ENCODE results near the gene GPC3. TPM values are rescaled to one million over a fixed set of nuclear protein-coding genes. Genes with fewer than 3 reads are reported as not detected.

The GPC3 gene
- total RNA-seq, 1 experiment from 2014 or later, result 32.4 TPM

DNA sequence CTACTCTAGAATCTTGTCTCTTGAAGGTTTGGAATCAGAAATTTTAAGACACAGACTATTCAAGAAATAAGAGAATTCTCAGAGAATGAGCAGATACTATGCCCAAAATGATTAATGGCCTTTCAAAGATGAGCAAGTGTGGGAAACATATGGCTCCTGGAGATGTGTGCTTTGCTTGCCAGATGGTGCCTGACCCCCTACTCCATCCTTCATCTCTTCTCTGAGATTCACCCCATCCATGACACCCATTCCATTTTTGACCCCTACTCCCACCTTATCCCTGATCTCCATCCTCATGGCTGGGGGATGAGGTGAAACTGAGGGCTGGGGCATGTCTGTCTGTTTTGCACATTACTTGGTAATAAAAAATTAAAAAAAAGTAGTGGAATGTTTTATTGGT lies 75.5 kb downstream of the GPC3 start:
- Mint-ChIP-seq H3K9me3 (no peaks in the 10 kb centered on the region), H3K4me1 (peaks cover 29% of the 10 kb centered on the region), H3K4me3 (no peak overlapping the region), H3K27me3 (ENCODE audit: low read depth) (no peaks in the 10 kb centered on the region), H3K36me3 (no peaks in the 10 kb centered on the region), H3K27ac (no peak overlapping the region)
- POLR2A ChIA-PET, result no interaction called here
- CTCF ChIA-PET, result no interaction called here
- DNase-seq (ENCODE audit: low spot score), result no peak
- no peak for ATAC-seq
- no peak for TF ChIP-seq NR2C2 (CRISPR knock-in tag; IDR thresholded peaks at IDR 0.05)
- TF ChIP-seq ARID4B (CRISPR knock-in tag; IDR thresholded peaks at IDR 0.05; ENCODE audit: borderline replicate concordance), result no peak
- TF ChIP-seq MAX (CRISPR knock-in tag; IDR thresholded peaks at IDR 0.05), result no peak
- TF ChIP-seq E2F1 (CRISPR knock-in tag; IDR thresholded peaks at IDR 0.05), result no peak
- no peak for TF ChIP-seq GABPB1 (CRISPR knock-in tag; IDR thresholded peaks at IDR 0.05)
- no peak for TF ChIP-seq TCF7 (CRISPR knock-in tag; IDR thresholded peaks at IDR 0.05; ENCODE audit: low read depth)
- TF ChIP-seq CREM (CRISPR knock-in tag; IDR thresholded peaks at IDR 0.05), result no peak
- TF ChIP-seq ZNF232 (CRISPR knock-in tag; IDR thresholded peaks at IDR 0.05), result no peak
- TF ChIP-seq OVOL2 (CRISPR knock-in tag; IDR thresholded peaks at IDR 0.05; ENCODE audit: borderline replicate concordance), result no peak
- TF ChIP-seq SOX15 (CRISPR knock-in tag; IDR thresholded peaks at IDR 0.05), result no peak
- TF ChIP-seq SP1 (CRISPR knock-in tag; conservative IDR thresholded peaks at IDR 0.05), result no peak
- no peak for TF ChIP-seq ZNF396 (CRISPR knock-in tag; IDR thresholded peaks at IDR 0.05; ENCODE audit: borderline replicate concordance)
- no peak for TF ChIP-seq SMAD4 (CRISPR knock-in tag; IDR thresholded peaks at IDR 0.05)
- TF ChIP-seq, protein P1, sequence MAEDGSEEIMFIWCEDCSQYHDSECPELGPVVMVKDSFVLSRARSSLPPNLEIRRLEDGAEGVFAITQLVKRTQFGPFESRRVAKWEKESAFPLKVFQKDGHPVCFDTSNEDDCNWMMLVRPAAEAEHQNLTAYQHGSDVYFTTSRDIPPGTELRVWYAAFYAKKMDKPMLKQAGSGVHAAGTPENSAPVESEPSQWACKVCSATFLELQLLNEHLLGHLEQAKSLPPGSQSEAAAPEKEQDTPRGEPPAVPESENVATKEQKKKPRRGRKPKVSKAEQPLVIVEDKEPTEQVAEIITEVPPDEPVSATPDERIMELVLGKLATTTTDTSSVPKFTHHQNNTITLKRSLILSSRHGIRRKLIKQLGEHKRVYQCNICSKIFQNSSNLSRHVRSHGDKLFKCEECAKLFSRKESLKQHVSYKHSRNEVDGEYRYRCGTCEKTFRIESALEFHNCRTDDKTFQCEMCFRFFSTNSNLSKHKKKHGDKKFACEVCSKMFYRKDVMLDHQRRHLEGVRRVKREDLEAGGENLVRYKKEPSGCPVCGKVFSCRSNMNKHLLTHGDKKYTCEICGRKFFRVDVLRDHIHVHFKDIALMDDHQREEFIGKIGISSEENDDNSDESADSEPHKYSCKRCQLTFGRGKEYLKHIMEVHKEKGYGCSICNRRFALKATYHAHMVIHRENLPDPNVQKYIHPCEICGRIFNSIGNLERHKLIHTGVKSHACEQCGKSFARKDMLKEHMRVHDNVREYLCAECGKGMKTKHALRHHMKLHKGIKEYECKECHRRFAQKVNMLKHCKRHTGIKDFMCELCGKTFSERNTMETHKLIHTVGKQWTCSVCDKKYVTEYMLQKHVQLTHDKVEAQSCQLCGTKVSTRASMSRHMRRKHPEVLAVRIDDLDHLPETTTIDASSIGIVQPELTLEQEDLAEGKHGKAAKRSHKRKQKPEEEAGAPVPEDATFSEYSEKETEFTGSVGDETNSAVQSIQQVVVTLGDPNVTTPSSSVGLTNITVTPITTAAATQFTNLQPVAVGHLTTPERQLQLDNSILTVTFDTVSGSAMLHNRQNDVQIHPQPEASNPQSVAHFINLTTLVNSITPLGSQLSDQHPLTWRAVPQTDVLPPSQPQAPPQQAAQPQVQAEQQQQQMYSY (CRISPR knock-in tag; IDR thresholded peaks at IDR 0.05), result no peak
- TF ChIP-seq ESRRA (CRISPR knock-in tag; IDR thresholded peaks at IDR 0.05; ENCODE audit: borderline replicate concordance), result no peak
- TF ChIP-seq ZBTB43 (CRISPR knock-in tag; IDR thresholded peaks at IDR 0.05), result no peak
- TF ChIP-seq FOXK1 (CRISPR knock-in tag; IDR thresholded peaks at IDR 0.05), result no peak
- TF ChIP-seq ZNF423 (CRISPR knock-in tag; IDR thresholded peaks at IDR 0.05), result no peak
- TF ChIP-seq FOXJ3 (CRISPR knock-in tag; IDR thresholded peaks at IDR 0.05; ENCODE audit: borderline replicate concordance), result no peak
- TF ChIP-seq, protein P2, sequence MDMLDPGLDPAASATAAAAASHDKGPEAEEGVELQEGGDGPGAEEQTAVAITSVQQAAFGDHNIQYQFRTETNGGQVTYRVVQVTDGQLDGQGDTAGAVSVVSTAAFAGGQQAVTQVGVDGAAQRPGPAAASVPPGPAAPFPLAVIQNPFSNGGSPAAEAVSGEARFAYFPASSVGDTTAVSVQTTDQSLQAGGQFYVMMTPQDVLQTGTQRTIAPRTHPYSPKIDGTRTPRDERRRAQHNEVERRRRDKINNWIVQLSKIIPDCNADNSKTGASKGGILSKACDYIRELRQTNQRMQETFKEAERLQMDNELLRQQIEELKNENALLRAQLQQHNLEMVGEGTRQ (CRISPR knock-in tag; IDR thresholded peaks at IDR 0.05), result no peak
